Brain microvascular endothelial cell (primary cell): ENCODE data around the gene PRCD.

Source experiments
- DNase-seq: peaks from one replicate; pipeline ENCODE4 v3.0.0-alpha.2; 2020
- H3K27ac ChIP-seq: fragments of 250-450 bp; sonication (Bioruptor Pico); 2 replicates; pipeline ENCODE4 v1.5.1; 2020; ENCODE audit warnings: mild to moderate bottlenecking, moderate library complexity
- H3K27me3 ChIP-seq: fragments of 250-450 bp; sonication (Bioruptor Pico); replicated peaks from 2 replicates; pipeline ENCODE4 v1.5.1; 2020; ENCODE audit warnings: mild to moderate bottlenecking
- H3K36me3 ChIP-seq: fragments of 250-450 bp; sonication (Bioruptor Pico); replicated peaks from 2 replicates; pipeline ENCODE4 v1.5.1; 2020; ENCODE audit warnings: mild to moderate bottlenecking
- H3K4me3 ChIP-seq: 2 replicates; pipeline ENCODE4 v1.5.1; 2011; ENCODE audit warnings: low read depth, mild to moderate bottlenecking, control low read depth, low read length, moderate library complexity
- in situ Hi-C: cut with HindIII; loops from 2 replicates; pipeline ENCODE4 v1.10.0; 2017; ENCODE audit warnings: low sequenced_read_pairs, low pct_ligation_motif_present
- TF ChIP-seq, protein P1 (sequence below): IDR thresholded peaks from 2 replicates; pipeline ENCODE4 v1.5.1; 2011; ENCODE audit warnings: low read depth, mild to moderate bottlenecking, moderate library complexity, low read length, control low read depth, inconsistent platforms; ENCODE audit errors: missing control alignments

PRCD gene

GRCh38 chr17:76539631-76540271 lies at the start of gene PRCD:
Gene PRCD (plus strand): TSS chr17:76540044. CDS start chr17:76540142, 98 bp downstream.
- DNase-seq, result no peak
- Histone ChIP-seq H3K36me3 (no peaks in the 10 kb centered on the region), H3K27me3 (no peaks in the 10 kb centered on the region), H3K4me3 (peak within 1 kb of the TSS; percentile 49), H3K27ac (no peak within 1 kb of the TSS)
- TF ChIP-seq, protein P1, sequence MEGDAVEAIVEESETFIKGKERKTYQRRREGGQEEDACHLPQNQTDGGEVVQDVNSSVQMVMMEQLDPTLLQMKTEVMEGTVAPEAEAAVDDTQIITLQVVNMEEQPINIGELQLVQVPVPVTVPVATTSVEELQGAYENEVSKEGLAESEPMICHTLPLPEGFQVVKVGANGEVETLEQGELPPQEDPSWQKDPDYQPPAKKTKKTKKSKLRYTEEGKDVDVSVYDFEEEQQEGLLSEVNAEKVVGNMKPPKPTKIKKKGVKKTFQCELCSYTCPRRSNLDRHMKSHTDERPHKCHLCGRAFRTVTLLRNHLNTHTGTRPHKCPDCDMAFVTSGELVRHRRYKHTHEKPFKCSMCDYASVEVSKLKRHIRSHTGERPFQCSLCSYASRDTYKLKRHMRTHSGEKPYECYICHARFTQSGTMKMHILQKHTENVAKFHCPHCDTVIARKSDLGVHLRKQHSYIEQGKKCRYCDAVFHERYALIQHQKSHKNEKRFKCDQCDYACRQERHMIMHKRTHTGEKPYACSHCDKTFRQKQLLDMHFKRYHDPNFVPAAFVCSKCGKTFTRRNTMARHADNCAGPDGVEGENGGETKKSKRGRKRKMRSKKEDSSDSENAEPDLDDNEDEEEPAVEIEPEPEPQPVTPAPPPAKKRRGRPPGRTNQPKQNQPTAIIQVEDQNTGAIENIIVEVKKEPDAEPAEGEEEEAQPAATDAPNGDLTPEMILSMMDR, result no peak
- in situ Hi-C loops, result no loop called here

DNA sequence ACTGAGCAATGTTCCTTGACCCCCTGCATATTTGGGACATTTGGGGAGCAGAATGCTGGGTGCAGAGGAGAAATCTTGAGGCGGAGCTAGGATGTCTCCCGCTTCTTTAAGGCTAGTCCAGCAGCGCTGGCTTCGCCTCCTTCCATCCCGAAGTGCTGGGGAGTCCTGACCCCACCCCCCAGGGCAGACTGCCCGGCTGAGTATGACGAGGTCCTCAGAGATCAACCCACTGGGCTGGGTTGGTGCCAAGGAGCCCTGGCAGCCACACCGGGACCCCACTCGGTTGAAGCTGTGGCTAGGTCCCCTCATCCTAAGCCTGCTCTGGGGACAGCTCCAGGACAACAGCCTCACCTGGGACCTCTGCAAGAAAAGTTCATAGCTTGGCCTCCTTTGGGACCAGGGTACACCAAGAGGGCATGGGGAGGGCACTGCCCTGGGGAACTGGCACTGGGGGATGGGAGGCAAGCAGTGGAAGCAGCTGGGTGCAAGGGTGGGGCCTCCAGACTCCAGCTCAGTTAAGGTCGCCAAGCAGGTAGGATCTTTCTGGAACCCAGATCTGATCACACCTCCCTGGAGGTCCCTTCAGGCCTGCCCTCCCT lies 49.6 kb upstream of the PRCD start:
- Histone ChIP-seq H3K4me3 (no peak overlapping the region), H3K36me3 (peaks cover 2% of the 10 kb centered on the region), H3K27me3 (no peaks in the 10 kb centered on the region), H3K27ac (no peak overlapping the region)
- TF ChIP-seq, protein P1, result no peak
- in situ Hi-C loops, result no loop called here
- no peak for DNase-seq

DNA sequence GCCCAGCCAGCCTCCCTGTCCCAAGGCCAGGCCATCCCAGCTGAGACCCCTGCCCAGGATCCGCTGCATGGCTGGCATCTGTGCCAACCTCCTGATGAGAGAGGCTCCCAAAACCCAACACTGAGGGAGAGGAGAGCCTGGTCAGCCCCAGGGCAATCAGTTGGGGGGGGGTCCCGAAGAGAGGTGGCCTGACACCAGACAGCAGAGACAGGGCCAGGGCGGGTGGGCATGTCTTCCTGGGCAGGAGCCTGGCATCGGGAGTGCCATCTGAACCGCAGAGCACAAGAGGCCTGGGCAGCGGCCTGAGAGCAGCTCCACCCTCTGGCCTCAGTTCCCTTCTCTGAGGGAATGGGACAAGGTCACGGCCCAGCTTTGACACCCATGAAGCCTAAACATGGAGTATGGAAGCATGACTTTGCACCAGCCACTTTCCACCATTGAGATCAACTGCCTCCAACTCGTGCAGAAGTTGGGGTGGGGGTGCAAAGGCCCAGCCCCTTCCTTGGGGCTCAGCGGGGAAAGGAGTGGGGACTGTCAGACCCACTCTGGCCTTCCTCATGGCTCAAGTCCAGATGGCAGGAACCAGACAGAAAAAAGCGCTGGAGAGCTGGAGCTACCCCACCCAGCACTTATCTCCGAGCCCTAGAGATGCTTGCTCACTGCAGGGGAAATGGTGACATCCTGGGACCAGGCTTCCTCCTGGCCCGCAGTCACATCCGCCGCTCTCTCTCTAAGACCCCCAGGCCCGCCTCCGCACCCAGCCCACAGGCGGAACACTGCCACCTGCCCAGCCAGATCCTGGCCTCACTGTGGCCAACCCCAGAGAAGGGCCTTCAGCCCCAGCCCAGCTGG lies 48.3 kb upstream of the PRCD start:
- no peak for DNase-seq
- H3K36me3 ChIP-seq, result peaks cover 2% of the 10 kb centered on the region
- in situ Hi-C loops, result no loop called here
- TF ChIP-seq, protein P1, result no peak
- no peak overlapping the region for H3K4me3 ChIP-seq
- no peak overlapping the region for H3K27ac ChIP-seq
- no peaks in the 10 kb centered on the region for H3K27me3 ChIP-seq

DNA sequence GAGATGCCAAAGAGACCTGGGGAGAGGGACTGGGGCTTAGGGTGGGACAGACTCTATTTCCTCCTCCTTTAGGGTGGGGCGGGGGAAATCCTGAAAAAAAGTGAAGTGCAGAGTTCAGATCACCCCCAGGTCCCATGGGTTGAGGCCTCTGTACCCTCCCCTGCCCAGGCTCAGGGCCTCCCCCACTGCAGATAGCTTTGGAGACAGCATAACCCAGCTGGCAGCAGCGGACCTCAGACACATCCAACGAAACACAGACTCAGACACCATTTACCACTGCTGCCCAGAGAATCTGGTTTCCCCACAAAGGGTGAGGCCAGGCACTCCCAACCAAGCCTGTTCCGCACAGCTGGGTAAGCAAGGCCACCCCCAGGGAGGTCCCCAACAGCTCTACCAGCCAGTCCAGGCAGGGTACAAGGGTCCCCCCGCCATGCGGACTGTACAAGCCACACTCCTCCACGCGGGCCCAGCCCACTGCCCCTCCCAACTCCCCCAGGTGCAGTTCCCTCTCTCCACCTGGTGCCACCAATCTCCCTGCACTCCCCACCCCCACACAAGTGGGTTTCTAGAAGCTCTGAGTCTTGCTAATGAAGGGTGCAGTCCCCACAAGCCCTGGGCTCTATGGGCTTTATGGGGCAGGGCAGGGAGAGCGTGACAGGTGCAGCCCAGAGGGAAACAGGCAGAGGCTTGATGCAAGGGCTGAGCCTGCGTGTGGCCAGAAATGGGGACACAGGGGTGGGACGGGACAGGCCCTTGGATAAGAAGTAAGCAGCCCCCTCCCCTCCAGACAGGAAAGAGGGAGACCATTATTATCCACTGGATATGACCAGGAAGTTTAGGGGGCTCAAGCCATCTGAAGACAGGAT lies 47.5 kb upstream of the PRCD start:
- Histone ChIP-seq H3K27me3 (no peaks in the 10 kb centered on the region), H3K27ac (peak overlapping the region; percentile 77), H3K36me3 (peaks cover 2% of the 10 kb centered on the region), H3K4me3 (peak overlapping the region; percentile 32)
- DNase-seq, result no peak
- in situ Hi-C loops, result no loop called here
- TF ChIP-seq, protein P1, result no peak

DNA sequence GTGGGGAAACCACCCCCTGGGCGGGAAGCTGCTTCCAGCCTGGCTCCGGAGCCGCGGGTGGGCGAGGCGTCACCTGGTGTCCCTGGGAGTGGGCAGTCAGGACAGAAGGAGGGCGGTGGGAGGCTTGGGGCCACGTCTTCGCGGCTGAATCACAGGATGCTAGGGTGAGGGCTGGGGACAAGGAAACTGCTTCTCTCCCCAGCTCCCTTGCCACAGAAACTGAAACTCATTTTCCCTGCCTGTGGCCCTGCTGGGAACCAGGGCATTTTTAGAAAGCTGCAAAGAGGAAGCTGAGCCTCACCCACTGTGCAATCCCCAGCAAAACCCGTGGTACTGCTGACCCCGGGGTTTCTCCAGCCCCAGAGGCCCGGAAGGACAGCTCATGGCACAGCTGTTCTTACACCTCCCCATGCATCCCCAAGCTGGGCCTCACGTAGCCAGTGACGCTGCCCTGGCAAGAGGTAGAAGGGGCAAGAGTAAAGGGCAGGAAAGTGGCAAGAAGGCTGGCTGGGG lies 46.8 kb upstream of the PRCD start:
- DNase-seq, result peak; percentile 75
- H3K4me3 ChIP-seq, result peak overlapping the region; percentile 32
- peak overlapping the region; percentile 77 for H3K27ac ChIP-seq
- in situ Hi-C loops, result no loop called here
- no peaks in the 10 kb centered on the region for H3K27me3 ChIP-seq
- no peaks in the 10 kb centered on the region for H3K36me3 ChIP-seq
- TF ChIP-seq, protein P1, result no peak
